ENCODE data around the gene ST14.

ST14 gene

DNA sequence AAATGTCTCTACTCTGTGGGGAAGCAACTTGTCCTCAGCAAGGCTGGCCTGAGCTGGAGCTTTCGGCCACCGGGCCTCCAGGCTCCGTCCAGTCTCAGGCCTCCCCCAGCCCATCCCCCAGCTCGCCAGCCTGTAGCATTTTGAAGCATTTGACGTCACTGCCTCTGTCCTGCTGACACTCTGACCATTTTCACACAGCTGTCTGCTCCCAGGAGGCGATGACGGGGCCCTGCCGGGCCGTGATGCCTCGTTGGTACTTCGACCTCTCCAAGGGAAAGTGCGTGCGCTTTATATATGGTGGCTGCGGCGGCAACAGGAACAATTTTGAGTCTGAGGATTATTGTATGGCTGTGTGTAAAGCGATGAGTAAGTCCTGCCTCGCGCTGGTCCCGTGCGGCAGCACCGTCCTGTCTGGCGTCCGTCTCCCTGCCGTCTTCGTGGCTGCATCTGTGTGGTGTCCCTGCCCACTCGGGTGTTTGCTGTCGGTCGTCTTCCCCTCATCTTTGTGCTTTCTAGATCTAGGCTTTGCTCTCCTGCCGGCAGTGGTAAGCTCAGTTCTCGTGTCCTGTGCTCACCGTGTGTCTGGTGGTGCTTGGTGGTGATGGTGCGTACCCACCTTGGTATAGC lies 36.1 kb upstream of the ST14 start:
- Histone ChIP-seq H3K9me3 (ENCODE audit: control insufficient read depth, insufficient read depth, low read depth, low read length) (no peaks in the 10 kb centered on the region), H3K4me3 (ENCODE audit: low read depth, low read length) (no peak overlapping the region), H3K36me3 (ENCODE audit: control insufficient read depth in 2 of 2, insufficient read depth in 1 of 2, low read length in 2 of 2) (peaks cover 0 to 92% of the 10 kb centered on the region in 2 experiments; a peak in 2 of 3 replicates), H3K4me1 (ENCODE audit: control insufficient read depth, insufficient read depth, low read length) (no peaks in the 10 kb centered on the region), H3K27ac (ENCODE audit: extremely low read depth, low read depth, low read length) (no peak overlapping the region)
- ChIA-PET CTCF (interaction anchor here (1.2 to 1.7 kb wide), 2 partner anchors 8 to 9 kb away, joined by 3 to 8 read pairs; no protein-coding TSS in a partner anchor), POLR2A (interaction anchor here (1.2 kb wide), 1 partner anchor 54 kb away, joined by 3 read pairs; the partner anchor contains the start of gene APLP2)
- TF ChIP-seq ZNF426 (tag by site-specific recombination; IDR thresholded peaks at IDR 0.05): no peak
- no peak for TF ChIP-seq ZNF600 (tag by site-specific recombination; IDR thresholded peaks at IDR 0.05)
- no peak for TF ChIP-seq ZNF544 (tag by site-specific recombination; IDR thresholded peaks at IDR 0.05)
- no peak for TF ChIP-seq GFI1B (tag by site-specific recombination; IDR thresholded peaks at IDR 0.05)
- TF ChIP-seq ZNF174 (tag by site-specific recombination; IDR thresholded peaks at IDR 0.05): no peak
- TF ChIP-seq ZXDB (tag by site-specific recombination; IDR thresholded peaks at IDR 0.05): no peak
- TF ChIP-seq ZNF169 (tag by site-specific recombination; IDR thresholded peaks at IDR 0.05): no peak
- TF ChIP-seq, protein P1, sequence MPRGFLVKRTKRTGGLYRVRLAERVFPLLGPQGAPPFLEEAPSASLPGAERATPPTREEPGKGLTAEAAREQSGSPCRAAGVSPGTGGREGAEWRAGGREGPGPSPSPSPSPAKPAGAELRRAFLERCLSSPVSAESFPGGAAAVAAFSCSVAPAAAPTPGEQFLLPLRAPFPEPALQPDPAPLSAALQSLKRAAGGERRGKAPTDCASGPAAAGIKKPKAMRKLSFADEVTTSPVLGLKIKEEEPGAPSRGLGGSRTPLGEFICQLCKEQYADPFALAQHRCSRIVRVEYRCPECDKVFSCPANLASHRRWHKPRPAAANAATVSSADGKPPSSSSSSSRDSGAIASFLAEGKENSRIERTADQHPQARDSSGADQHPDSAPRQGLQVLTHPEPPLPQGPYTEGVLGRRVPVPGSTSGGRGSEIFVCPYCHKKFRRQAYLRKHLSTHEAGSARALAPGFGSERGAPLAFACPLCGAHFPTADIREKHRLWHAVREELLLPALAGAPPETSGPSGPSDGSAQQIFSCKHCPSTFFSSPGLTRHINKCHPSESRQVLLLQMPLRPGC (tag by site-specific recombination; IDR thresholded peaks at IDR 0.05): no peak
- TF ChIP-seq ZNF555 (tag by site-specific recombination; conservative IDR thresholded peaks at IDR 0.05): no peak
- no peak for TF ChIP-seq ZNF701 (tag by site-specific recombination; IDR thresholded peaks at IDR 0.05)
- TF ChIP-seq ZNF768 (tag by site-specific recombination; IDR thresholded peaks at IDR 0.05): no peak
- no peak for TF ChIP-seq GLIS2 (tag by site-specific recombination; IDR thresholded peaks at IDR 0.05)

GRCh38 chr11:130124096-130124495 lies 35.5 kb upstream of the ST14 start:
- Histone ChIP-seq H3K9me3 (ENCODE audit: control insufficient read depth, insufficient read depth, low read depth, low read length) (no peaks in the 10 kb centered on the region), H3K27ac (ENCODE audit: extremely low read depth, low read depth, low read length) (no peak overlapping the region), H3K4me3 (ENCODE audit: low read depth, low read length) (no peak overlapping the region), H3K4me1 (ENCODE audit: control insufficient read depth, insufficient read depth, low read length) (no peaks in the 10 kb centered on the region), H3K36me3 (ENCODE audit: control insufficient read depth in 2 of 2, insufficient read depth in 1 of 2, low read length in 2 of 2) (peaks cover 0 to 95% of the 10 kb centered on the region in 2 experiments; a peak in 2 of 3 replicates)
- ChIA-PET CTCF (interaction anchor here (1.2 to 1.7 kb wide), 2 partner anchors 8 to 9 kb away, joined by 3 to 8 read pairs; no protein-coding TSS in a partner anchor), POLR2A (interaction anchor here (1.2 kb wide), 1 partner anchor 54 kb away, joined by 3 read pairs; the partner anchor contains the start of gene APLP2)
- no peak for TF ChIP-seq ZNF48 (tag by site-specific recombination; IDR thresholded peaks at IDR 0.05)
- TF ChIP-seq ZBTB17 (tag by site-specific recombination; IDR thresholded peaks at IDR 0.05): no peak
- no peak for TF ChIP-seq ZNF510 (tag by site-specific recombination; IDR thresholded peaks at IDR 0.05; ENCODE audit: insufficient replicate concordance)
- TF ChIP-seq ZNF184 (tag by site-specific recombination; IDR thresholded peaks at IDR 0.05): no peak

DNA sequence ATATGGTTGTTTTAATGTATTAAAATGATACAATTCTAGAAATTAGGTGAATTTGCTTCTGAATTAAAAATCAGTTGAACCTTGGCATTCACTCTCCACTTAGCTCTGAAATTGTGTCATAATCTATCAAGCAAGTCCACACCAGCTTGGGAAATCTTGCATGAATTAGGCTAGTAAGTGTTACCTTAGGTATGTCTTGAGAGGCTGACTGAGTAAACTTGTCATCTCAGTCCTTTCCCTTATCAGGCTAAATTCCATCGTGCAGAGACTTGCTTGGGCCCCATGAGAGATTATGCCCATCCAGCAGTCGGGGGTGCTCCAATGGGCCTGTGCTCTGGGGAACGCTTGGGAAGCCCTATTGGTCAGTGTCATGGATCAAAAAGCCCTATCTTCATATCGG lies 33.9 kb upstream of the ST14 start:
- TF ChIP-seq ZNF10 (tag by site-specific recombination; IDR thresholded peaks at IDR 0.05): no peak
- H3K4me3 ChIP-seq (ENCODE audit: low read depth, low read length): no peak overlapping the region
- H3K4me1 ChIP-seq (ENCODE audit: control insufficient read depth, insufficient read depth, low read length): no peaks in the 10 kb centered on the region
- no peak overlapping the region for H3K27ac ChIP-seq (ENCODE audit: extremely low read depth, low read depth, low read length)
- ChIA-PET POLR2A (no interaction called here), CTCF (interaction anchor here (1.5 kb wide), 1 partner anchor 244 kb away, joined by 4 read pairs; no protein-coding TSS in a partner anchor)
- H3K36me3 ChIP-seq (ENCODE audit: control insufficient read depth in 2 of 2, insufficient read depth in 1 of 2, low read length in 2 of 2): peaks cover 2 to 98% of the 10 kb centered on the region in 2 experiments
- H3K9me3 ChIP-seq (ENCODE audit: control insufficient read depth, insufficient read depth, low read depth, low read length): no peaks in the 10 kb centered on the region

DNA sequence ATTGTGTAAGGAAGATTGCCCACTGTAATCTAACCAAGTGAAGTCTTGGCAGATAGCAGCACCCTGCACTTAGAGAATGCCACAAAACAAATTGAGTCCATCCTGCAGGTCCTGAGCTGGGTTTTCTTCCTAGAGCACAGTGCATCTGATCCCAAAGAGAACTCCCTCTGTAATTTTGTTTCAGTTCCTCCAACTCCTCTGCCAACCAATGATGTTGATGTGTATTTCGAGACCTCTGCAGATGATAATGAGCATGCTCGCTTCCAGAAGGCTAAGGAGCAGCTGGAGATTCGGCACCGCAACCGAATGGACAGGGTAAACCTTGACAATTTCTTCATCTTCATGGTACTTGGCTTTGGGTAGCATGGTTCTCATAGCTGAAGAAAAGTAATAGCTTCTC lies 33.1 kb upstream of the ST14 start:
- H3K4me3 ChIP-seq (ENCODE audit: low read depth, low read length): no peak overlapping the region
- CTCF ChIA-PET: interaction anchor here (0.6 to 1.5 kb wide), 2 partner anchors 123 to 245 kb away, joined by 4 read pairs; no protein-coding TSS in a partner anchor
- H3K27ac ChIP-seq (ENCODE audit: extremely low read depth, low read depth, low read length): no peak overlapping the region
- no peaks in the 10 kb centered on the region for H3K4me1 ChIP-seq (ENCODE audit: control insufficient read depth, insufficient read depth, low read length)
- POLR2A ChIA-PET: no interaction called here
- no peaks in the 10 kb centered on the region for H3K9me3 ChIP-seq (ENCODE audit: control insufficient read depth, insufficient read depth, low read depth, low read length)
- peaks cover 8 to 99% of the 10 kb centered on the region in 2 experiments for H3K36me3 ChIP-seq (ENCODE audit: control insufficient read depth in 2 of 2, insufficient read depth in 1 of 2, low read length in 2 of 2)
- TF ChIP-seq ZBTB26 (tag by site-specific recombination; optimal IDR thresholded peaks at IDR 0.05) (no peak), ZBTB7A (tag by site-specific recombination; IDR thresholded peaks at IDR 0.05; ENCODE audit: low read depth) (no peak)
- TF ChIP-seq, protein P2, sequence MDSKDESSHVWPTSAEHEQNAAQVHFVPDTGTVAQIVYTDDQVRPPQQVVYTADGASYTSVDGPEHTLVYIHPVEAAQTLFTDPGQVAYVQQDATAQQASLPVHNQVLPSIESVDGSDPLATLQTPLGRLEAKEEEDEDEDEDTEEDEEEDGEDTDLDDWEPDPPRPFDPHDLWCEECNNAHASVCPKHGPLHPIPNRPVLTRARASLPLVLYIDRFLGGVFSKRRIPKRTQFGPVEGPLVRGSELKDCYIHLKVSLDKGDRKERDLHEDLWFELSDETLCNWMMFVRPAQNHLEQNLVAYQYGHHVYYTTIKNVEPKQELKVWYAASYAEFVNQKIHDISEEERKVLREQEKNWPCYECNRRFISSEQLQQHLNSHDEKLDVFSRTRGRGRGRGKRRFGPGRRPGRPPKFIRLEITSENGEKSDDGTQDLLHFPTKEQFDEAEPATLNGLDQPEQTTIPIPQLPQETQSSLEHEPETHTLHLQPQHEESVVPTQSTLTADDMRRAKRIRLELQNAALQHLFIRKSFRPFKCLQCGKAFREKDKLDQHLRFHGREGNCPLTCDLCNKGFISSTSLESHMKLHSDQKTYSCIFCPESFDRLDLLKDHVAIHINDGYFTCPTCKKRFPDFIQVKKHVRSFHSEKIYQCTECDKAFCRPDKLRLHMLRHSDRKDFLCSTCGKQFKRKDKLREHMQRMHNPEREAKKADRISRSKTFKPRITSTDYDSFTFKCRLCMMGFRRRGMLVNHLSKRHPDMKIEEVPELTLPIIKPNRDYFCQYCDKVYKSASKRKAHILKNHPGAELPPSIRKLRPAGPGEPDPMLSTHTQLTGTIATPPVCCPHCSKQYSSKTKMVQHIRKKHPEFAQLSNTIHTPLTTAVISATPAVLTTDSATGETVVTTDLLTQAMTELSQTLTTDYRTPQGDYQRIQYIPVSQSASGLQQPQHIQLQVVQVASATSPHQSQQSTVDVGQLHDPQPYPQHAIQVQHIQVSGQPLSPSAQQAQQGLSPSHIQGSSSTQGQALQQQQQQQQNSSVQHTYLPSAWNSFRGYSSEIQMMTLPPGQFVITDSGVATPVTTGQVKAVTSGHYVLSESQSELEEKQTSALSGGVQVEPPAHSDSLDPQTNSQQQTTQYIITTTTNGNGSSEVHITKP (tag by site-specific recombination; IDR thresholded peaks at IDR 0.05): no peak
